Ishikawa (cell line): Measurements from ENCODE around the gene BRICD5.

ENCODE experiments used
- CEBPB ChIP-seq: IDR thresholded peaks from 2 replicates; pipeline ENCODE4 v1.6.1; 2012
- EGR1 ChIP-seq: IDR thresholded peaks from 2 replicates; pipeline ENCODE4 v1.6.1; 2012
- MAX ChIP-seq: IDR thresholded peaks from 2 replicates; pipeline ENCODE4 v1.6.1; 2012
- NFIC ChIP-seq: IDR thresholded peaks from 2 replicates; pipeline ENCODE4 v1.6.1; 2012
- REST ChIP-seq: IDR thresholded peaks from 2 replicates; pipeline ENCODE4 v1.6.1; 2012; ENCODE audit warnings: low read depth, mild to moderate bottlenecking
- USF1 ChIP-seq: IDR thresholded peaks from 2 replicates; pipeline ENCODE4 v1.6.1; 2012
- YY1 ChIP-seq: IDR thresholded peaks from 2 replicates; pipeline ENCODE4 v1.6.1; 2012; ENCODE audit warnings: low read depth

- TF ChIP-seq REST, result no peak
- TF ChIP-seq YY1, result no peak
- TF ChIP-seq CEBPB, result no peak
- no peak for TF ChIP-seq USF1
- no peak for TF ChIP-seq EGR1
- TF ChIP-seq NFIC, result no peak
- TF ChIP-seq MAX, result no peak
Observed at GRCh38 chr16:2257726-2258125, 47.1 kb upstream of the BRICD5 start.
